ENCODE results near the gene PTPRE. TPM values are rescaled to one million over a fixed set of nuclear protein-coding genes. Genes with fewer than 3 reads are reported as not detected.

PTPRE gene
- polyA plus RNA-seq, 1 donor from 2014 or later = 4.1 TPM

GRCh38 chr10:128028508-128029289, 121.8 kb downstream of the PTPRE start:
- Histone ChIP-seq H3K79me2 (replicated peaks; ENCODE audit: insufficient read depth, low read length) (no peaks in the 10 kb centered on the region), H3K4me2 (ENCODE audit: low read length) (no peak overlapping the region), H3K4me3 (ENCODE audit: low read length) (no peak overlapping the region), H4K20me1 (ENCODE audit: insufficient read depth) (no peaks in the 10 kb centered on the region), H2AFZ (ENCODE audit: low read depth, low read length) (no peak overlapping the region), H3K9ac (ENCODE audit: low read length) (no peak overlapping the region), H3F3A (ENCODE audit: insufficient read depth, low read length, poor library complexity, severe bottlenecking) (no peaks in the 10 kb centered on the region), H3K27me3 (ENCODE audit: insufficient read depth, low read depth, low read length) (no peaks in the 10 kb centered on the region), H3K9me2 (ENCODE audit: insufficient read depth, low read length) (no peaks in the 10 kb centered on the region), H3K36me3 (ENCODE audit: insufficient read depth, low read length) (no peaks in the 10 kb centered on the region), H3K27ac (ENCODE audit: low read length) (no peak overlapping the region), H3K9me3 (ENCODE audit: low read length) (no peaks in the 10 kb centered on the region)
- TF ChIP-seq EZH2 (IDR thresholded peaks at IDR 0.05; ENCODE audit: borderline replicate concordance, insufficient read depth, low read length, poor library complexity, severe bottlenecking) (no peak), TAF1 (IDR thresholded peaks at IDR 0.05; ENCODE audit: low read depth) (no peak)

DNA sequence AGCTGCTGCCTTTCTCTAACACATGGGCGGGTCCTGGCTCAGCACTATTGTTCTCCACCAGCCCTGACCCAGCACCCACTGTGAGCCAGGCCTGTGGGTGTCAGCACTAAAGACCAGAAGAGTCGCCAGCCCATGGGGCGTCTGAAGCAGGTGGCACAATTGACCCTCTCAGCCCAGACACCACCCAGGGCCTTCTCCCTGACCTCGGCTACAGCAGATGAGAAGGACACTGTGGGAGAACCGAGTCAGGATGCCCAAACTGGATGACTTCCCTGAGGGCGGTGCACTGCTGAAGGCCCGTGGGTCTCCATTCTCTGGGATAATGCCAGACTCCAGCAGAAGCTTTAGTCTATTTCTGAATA, 122.4 kb downstream of the PTPRE start:
- no peaks in the 10 kb centered on the region for H3K27me3 ChIP-seq (ENCODE audit: insufficient read depth, low read depth, low read length)
- H3K9me2 ChIP-seq (ENCODE audit: insufficient read depth, low read length) = no peaks in the 10 kb centered on the region
- TF ChIP-seq SMC3 (conservative IDR thresholded peaks at IDR 0.05; ENCODE audit: poor library complexity) (no peak), RAD21 (conservative IDR thresholded peaks at IDR 0.05) (no peak), EZH2 (IDR thresholded peaks at IDR 0.05; ENCODE audit: borderline replicate concordance, insufficient read depth, low read length, poor library complexity, severe bottlenecking) (no peak), MXI1 (conservative IDR thresholded peaks at IDR 0.05; ENCODE audit: poor library complexity, severe bottlenecking) (no peak), EP300 (conservative IDR thresholded peaks at IDR 0.05; ENCODE audit: poor library complexity, severe bottlenecking) (no peak), TAF1 (IDR thresholded peaks at IDR 0.05; ENCODE audit: low read depth) (no peak), POLR2AphosphoS5 (IDR thresholded peaks at IDR 0.05) (no peak)
- TF ChIP-seq, protein P1, sequence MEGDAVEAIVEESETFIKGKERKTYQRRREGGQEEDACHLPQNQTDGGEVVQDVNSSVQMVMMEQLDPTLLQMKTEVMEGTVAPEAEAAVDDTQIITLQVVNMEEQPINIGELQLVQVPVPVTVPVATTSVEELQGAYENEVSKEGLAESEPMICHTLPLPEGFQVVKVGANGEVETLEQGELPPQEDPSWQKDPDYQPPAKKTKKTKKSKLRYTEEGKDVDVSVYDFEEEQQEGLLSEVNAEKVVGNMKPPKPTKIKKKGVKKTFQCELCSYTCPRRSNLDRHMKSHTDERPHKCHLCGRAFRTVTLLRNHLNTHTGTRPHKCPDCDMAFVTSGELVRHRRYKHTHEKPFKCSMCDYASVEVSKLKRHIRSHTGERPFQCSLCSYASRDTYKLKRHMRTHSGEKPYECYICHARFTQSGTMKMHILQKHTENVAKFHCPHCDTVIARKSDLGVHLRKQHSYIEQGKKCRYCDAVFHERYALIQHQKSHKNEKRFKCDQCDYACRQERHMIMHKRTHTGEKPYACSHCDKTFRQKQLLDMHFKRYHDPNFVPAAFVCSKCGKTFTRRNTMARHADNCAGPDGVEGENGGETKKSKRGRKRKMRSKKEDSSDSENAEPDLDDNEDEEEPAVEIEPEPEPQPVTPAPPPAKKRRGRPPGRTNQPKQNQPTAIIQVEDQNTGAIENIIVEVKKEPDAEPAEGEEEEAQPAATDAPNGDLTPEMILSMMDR (IDR thresholded peaks at IDR 0.05; ENCODE audit: poor library complexity, severe bottlenecking) = no peak
- TF ChIP-seq, protein P2, sequence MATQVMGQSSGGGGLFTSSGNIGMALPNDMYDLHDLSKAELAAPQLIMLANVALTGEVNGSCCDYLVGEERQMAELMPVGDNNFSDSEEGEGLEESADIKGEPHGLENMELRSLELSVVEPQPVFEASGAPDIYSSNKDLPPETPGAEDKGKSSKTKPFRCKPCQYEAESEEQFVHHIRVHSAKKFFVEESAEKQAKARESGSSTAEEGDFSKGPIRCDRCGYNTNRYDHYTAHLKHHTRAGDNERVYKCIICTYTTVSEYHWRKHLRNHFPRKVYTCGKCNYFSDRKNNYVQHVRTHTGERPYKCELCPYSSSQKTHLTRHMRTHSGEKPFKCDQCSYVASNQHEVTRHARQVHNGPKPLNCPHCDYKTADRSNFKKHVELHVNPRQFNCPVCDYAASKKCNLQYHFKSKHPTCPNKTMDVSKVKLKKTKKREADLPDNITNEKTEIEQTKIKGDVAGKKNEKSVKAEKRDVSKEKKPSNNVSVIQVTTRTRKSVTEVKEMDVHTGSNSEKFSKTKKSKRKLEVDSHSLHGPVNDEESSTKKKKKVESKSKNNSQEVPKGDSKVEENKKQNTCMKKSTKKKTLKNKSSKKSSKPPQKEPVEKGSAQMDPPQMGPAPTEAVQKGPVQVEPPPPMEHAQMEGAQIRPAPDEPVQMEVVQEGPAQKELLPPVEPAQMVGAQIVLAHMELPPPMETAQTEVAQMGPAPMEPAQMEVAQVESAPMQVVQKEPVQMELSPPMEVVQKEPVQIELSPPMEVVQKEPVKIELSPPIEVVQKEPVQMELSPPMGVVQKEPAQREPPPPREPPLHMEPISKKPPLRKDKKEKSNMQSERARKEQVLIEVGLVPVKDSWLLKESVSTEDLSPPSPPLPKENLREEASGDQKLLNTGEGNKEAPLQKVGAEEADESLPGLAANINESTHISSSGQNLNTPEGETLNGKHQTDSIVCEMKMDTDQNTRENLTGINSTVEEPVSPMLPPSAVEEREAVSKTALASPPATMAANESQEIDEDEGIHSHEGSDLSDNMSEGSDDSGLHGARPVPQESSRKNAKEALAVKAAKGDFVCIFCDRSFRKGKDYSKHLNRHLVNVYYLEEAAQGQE (IDR thresholded peaks at IDR 0.05; ENCODE audit: borderline replicate concordance) = no peak
- H3K79me2 ChIP-seq (replicated peaks; ENCODE audit: insufficient read depth, low read length) = no peaks in the 10 kb centered on the region
- no peaks in the 10 kb centered on the region for H4K20me1 ChIP-seq (ENCODE audit: insufficient read depth)
- no peak overlapping the region for H3K27ac ChIP-seq (ENCODE audit: low read length)
- H3K9me3 ChIP-seq (ENCODE audit: low read length) = no peaks in the 10 kb centered on the region
- no peaks in the 10 kb centered on the region for H3F3A ChIP-seq (ENCODE audit: insufficient read depth, low read length, poor library complexity, severe bottlenecking)
- H3K36me3 ChIP-seq (ENCODE audit: insufficient read depth, low read length) = no peaks in the 10 kb centered on the region
- H3K9ac ChIP-seq (ENCODE audit: low read length) = no peak overlapping the region
- no peak overlapping the region for H3K4me2 ChIP-seq (ENCODE audit: low read length)
- H2AFZ ChIP-seq (ENCODE audit: low read depth, low read length) = no peak overlapping the region
- no peak overlapping the region for H3K4me3 ChIP-seq (ENCODE audit: low read length)

Data from neural cell (in vitro differentiated cells).